A549 (cell line): ENCODE data around the gene RIMBP2. TPM values are rescaled to one million over a fixed set of nuclear protein-coding genes. Genes with fewer than 3 reads are reported as not detected.

Experiments
- ATAC-seq, 2 experiments: fragments of 200-7000 bp in 1 of 2; fragments of >200 bp in 1 of 2; cut with Nextera tagmentation in 1 of 2; cut with Tn5 transposase in 1 of 2; 3 replicates each; pipeline versions ENCODE4 v1.8.0 to v1.9.1; 2018 to 2020; ENCODE audit warnings: mild to moderate bottlenecking in 1 of 2, moderate library complexity in 1 of 2
- CTCF ChIA-PET: fragments of 300-600 bp; sonication (Branson Sonifier 250); formaldehyde crosslinking; extraction: SDS; loops from one replicate; lab custom pipeline; 2021; ENCODE audit warnings: antibody characterized with exemption, inconsistent platforms; lab: Yijun Ruan, JAX
- POLR2A ChIA-PET: fragments of 350-600 bp; formaldehyde crosslinking; extraction: SDS; loops from one replicate; lab custom pipeline; 2021; ENCODE audit warnings: antibody characterized with exemption, inconsistent platforms; lab: Yijun Ruan, JAX
- DNase-seq, 2 experiments: peaks; one replicate each; pipeline versions ENCODE4 v3.0.0 to v3.0.0-alpha.2; 2011 to 2016; ENCODE audit warnings: low read depth in 1 of 2, low spot score in 1 of 2
- FAIRE-seq: peaks from 2 replicates; lab custom pipeline; 2011; peaks lifted over from hg19 to GRCh38; lab: Jason Lieb, UNC
- H3K27ac ChIP-seq, 2 experiments: fragments of >200 bp; sonication (Bioruptor Twin); formaldehyde crosslinking; 3 replicates each; pipeline ENCODE4 v1.5.1; 2016 to 2017
- H3K4me1 ChIP-seq: fragments of >200 bp; sonication (Bioruptor Twin); formaldehyde crosslinking; 3 replicates; pipeline ENCODE4 v1.6.1; 2016
- H3K4me2 ChIP-seq: fragments of >200 bp; sonication (Bioruptor Twin); formaldehyde crosslinking; 3 replicates; pipeline ENCODE4 v1.6.1; 2016
- H3K4me3 ChIP-seq: fragments of >200 bp; sonication (Bioruptor Twin); formaldehyde crosslinking; 3 replicates; pipeline ENCODE4 v1.5.1; 2016
- H3K9me3 ChIP-seq: fragments of >200 bp; sonication (Bioruptor Twin); formaldehyde crosslinking; 3 replicates; pipeline ENCODE4 v1.6.1; 2016
- ATOH8 ChIP-seq: fragments of 250-450 bp; sonication (Bioruptor Pico); IDR thresholded peaks from 2 replicates; pipeline ENCODE4 v1.5.0; 2020; ENCODE audit warnings: low read depth, mild to moderate bottlenecking, moderate library complexity
- BHLHE40 ChIP-seq: IDR thresholded peaks from 2 replicates; pipeline ENCODE4 v1.6.1; 2012; ENCODE audit warnings: low read depth, low read length, inconsistent platforms
- CEBPB ChIP-seq, 2 experiments: fragments of >200 bp in 1 of 2; sonication (Bioruptor Twin) in 1 of 2; formaldehyde crosslinking in 1 of 2; IDR thresholded peaks; 2 replicates each; pipeline ENCODE4 v1.6.1; 2012 to 2016
- EHF ChIP-seq: fragments of 250-450 bp; sonication (Bioruptor Pico); IDR thresholded peaks from 2 replicates; pipeline ENCODE4 v1.5.0; 2020; ENCODE audit warnings: mild to moderate bottlenecking
- ELK1 ChIP-seq: fragments of 150-350 bp; IDR thresholded peaks from 2 replicates; pipeline ENCODE4 v1.6.1; 2014; ENCODE audit warnings: low read depth, mild to moderate bottlenecking, low read length
- FOSL2 ChIP-seq, 2 experiments: fragments of 450-650 bp in 1 of 2; fragments of >200 bp in 1 of 2; sonication (Bioruptor Twin) in 1 of 2; formaldehyde crosslinking; IDR thresholded peaks; 2 replicates each; pipeline versions ENCODE4 v1.5.0 to v1.6.1; 2016 to 2020; ENCODE audit warnings: mild to moderate bottlenecking in 1 of 2, moderate library complexity in 1 of 2
- HEYL ChIP-seq: fragments of 250-450 bp; sonication (Bioruptor Pico); IDR thresholded peaks from 2 replicates; pipeline ENCODE4 v1.8.0; 2021; ENCODE audit warnings: mild to moderate bottlenecking, moderate library complexity
- JUNB ChIP-seq: fragments of >200 bp; sonication (Bioruptor Twin); formaldehyde crosslinking; IDR thresholded peaks from 2 replicates; pipeline ENCODE4 v1.6.1; 2016
- KDM1A ChIP-seq: fragments of 200-600 bp; sonication (generic); IDR thresholded peaks from 2 replicates; pipeline ENCODE4 v1.6.1; 2016; ENCODE audit warnings: low read depth, mild to moderate bottlenecking
- KDM5A ChIP-seq: fragments of 200-600 bp; sonication (generic); IDR thresholded peaks from 2 replicates; pipeline ENCODE4 v1.6.1; 2016; ENCODE audit warnings: antibody characterized with exemption, mild to moderate bottlenecking
- MAX ChIP-seq: IDR thresholded peaks from 2 replicates; pipeline ENCODE4 v1.6.1; 2012
- NPAS2 ChIP-seq: fragments of 250-450 bp; sonication (Bioruptor Pico); IDR thresholded peaks from 2 replicates; pipeline ENCODE4 v1.8.0; 2022; ENCODE audit warnings: mild to moderate bottlenecking, moderate library complexity, borderline replicate concordance
- PHF8 ChIP-seq: fragments of 200-600 bp; sonication (generic); IDR thresholded peaks from 2 replicates; pipeline ENCODE4 v1.6.1; 2016; ENCODE audit warnings: low read depth, mild to moderate bottlenecking, antibody characterized with exemption, moderate library complexity, borderline replicate concordance
- POLR2AphosphoS2 ChIP-seq: conservative IDR thresholded peaks from 2 replicates; pipeline ENCODE4 v1.6.1; 2012; ENCODE audit warnings: low read length, improper control_type of control experiment, inconsistent platforms
- RAD21 ChIP-seq, 2 experiments: fragments of >200 bp in 1 of 2; sonication (Bioruptor Twin) in 1 of 2; formaldehyde crosslinking in 1 of 2; IDR thresholded peaks in 1 of 2; conservative IDR thresholded peaks in 1 of 2; 2 replicates in 1 of 2; 3 replicates in 1 of 2; pipeline ENCODE4 v1.6.1; 2012 to 2018; ENCODE audit warnings: inconsistent platforms in 1 of 2
- RARB ChIP-seq: fragments of 250-450 bp; sonication (Bioruptor Pico); IDR thresholded peaks from 2 replicates; pipeline ENCODE4 v1.8.0; 2021; ENCODE audit warnings: mild to moderate bottlenecking, moderate library complexity
- RCOR1 ChIP-seq: fragments of 150-350 bp; IDR thresholded peaks from 2 replicates; pipeline ENCODE4 v1.6.1; 2014; ENCODE audit warnings: antibody characterized with exemption, low read length, low read depth
- RFX5 ChIP-seq: fragments of 450-650 bp; IDR thresholded peaks from 2 replicates; pipeline ENCODE4 v1.7.1; 2014; ENCODE audit warnings: antibody characterized with exemption, mild to moderate bottlenecking, moderate library complexity
- RNF2 ChIP-seq: fragments of 200-600 bp; sonication (generic); IDR thresholded peaks from 2 replicates; pipeline ENCODE4 v1.6.1; 2016; ENCODE audit warnings: low read depth, mild to moderate bottlenecking, antibody characterized with exemption, moderate library complexity, borderline replicate concordance
- TFCP2L1 ChIP-seq: fragments of 250-450 bp; sonication (Bioruptor Pico); IDR thresholded peaks from 2 replicates; pipeline ENCODE4 v1.5.0; 2021; ENCODE audit warnings: mild to moderate bottlenecking
- TP53 ChIP-seq: fragments of 250-450 bp; sonication (Bioruptor Pico); IDR thresholded peaks from 2 replicates; pipeline ENCODE4 v1.5.0; 2021; ENCODE audit warnings: mild to moderate bottlenecking, moderate library complexity
- ZNF302 ChIP-seq: fragments of 250-450 bp; sonication (Bioruptor Pico); IDR thresholded peaks from 2 replicates; pipeline ENCODE4 v1.9.0; 2021; ENCODE audit warnings: inconsistent platforms, mild to moderate bottlenecking, moderate library complexity
- WGBS: methylation state at CpG from one replicate; pipeline ENCODE4 v1.1.6; 2017; ENCODE audit errors: missing lambda C conversion rate; 5-methylcytosine and 5-hydroxymethylcytosine counted together
- polyA plus RNA-seq, 4 experiments: library from polyadenylated mRNA; depleted of rRNA in 3 of 4; stranded (reverse); fragments of >200 nt; fragmentation: RNase III in 1 of 4; extraction: RNeasy Plus Mini Kit Qiagen cat#74134 plus additional on column Dnase treatment in 1 of 4; gene quantifications; 2 replicates in 3 of 4; 3 replicates in 1 of 4; pipeline ENCODE4 v1.2.3, GENCODE V29; 2011 to 2017

RIMBP2 gene
- polyA plus RNA-seq, 2 of the 4 experiments (the other 2 are of a cell fraction): not detected

GRCh38 chr12:130495156-130495555, 220.9 kb downstream of the RIMBP2 start (continued):
- TF ChIP-seq PHF8: no peak

- Histone ChIP-seq H3K9me3 (no peaks in the 10 kb centered on the region), H3K4me1 (no peaks in the 10 kb centered on the region), H3K27ac (no peak overlapping the region)
- no peak for FAIRE-seq
- DNase-seq: no peak
- 63% methylated on average over 8 of the region's 8 CpGs for WGBS
- ATAC-seq: no peak
- no peak for TF ChIP-seq NPAS2 (CRISPR knock-in tag)
- no peak for TF ChIP-seq EHF
- no peak for TF ChIP-seq ELK1
- TF ChIP-seq, all 56 proteins: peak for 0
- H3K4me3 ChIP-seq: no peak overlapping the region
- no peak overlapping the region for H3K4me2 ChIP-seq
- ChIA-PET CTCF (no interaction called here), POLR2A (no interaction called here)
Measured at GRCh38 chr12:130494736-130495135, 221.4 kb downstream of the RIMBP2 start.

- no peak for DNase-seq
- Histone ChIP-seq H3K4me3 (no peak overlapping the region), H3K4me2 (no peak overlapping the region), H3K9me3 (no peaks in the 10 kb centered on the region), H3K4me1 (no peaks in the 10 kb centered on the region), H3K27ac (no peak overlapping the region)
- TF ChIP-seq TP53 (no peak), HEYL (no peak), ATOH8 (CRISPR knock-in tag) (no peak), POLR2AphosphoS2 (no peak)
- ChIA-PET POLR2A (no interaction called here), CTCF (no interaction called here)
- 12% methylated on average over 12 of the region's 13 CpGs for WGBS
- no peak for FAIRE-seq
- ATAC-seq: no peak
Measured at GRCh38 chr12:130493951-130494350, 222.1 kb downstream of the RIMBP2 start.

- DNase-seq: no peak
- TF ChIP-seq MAX (no peak), FOSL2 (IDR thresholded peaks at IDR 0.05) (no peak), FOSL2 (CRISPR knock-in tag; IDR thresholded peaks at IDR 0.05) (no peak), CEBPB (IDR thresholded peaks at IDR 0.05) (no peak), RARB (CRISPR knock-in tag) (no peak), KDM1A (no peak), PHF8 (no peak), TFCP2L1 (CRISPR knock-in tag) (no peak), RNF2 (no peak), RAD21 (conservative IDR thresholded peaks at IDR 0.05 in 1 of 2, IDR thresholded peaks at IDR 0.05 in 1 of 2) (no peak), KDM5A (no peak), ZNF302 (CRISPR knock-in tag) (no peak), BHLHE40 (no peak), RCOR1 (no peak), RFX5 (no peak), JUNB (no peak)
- TF ChIP-seq, all 56 proteins: peak for 0
- ATAC-seq: no peak; a peak in 2 of 6 replicates
- no peak for FAIRE-seq
- Histone ChIP-seq H3K4me2 (no peak overlapping the region), H3K4me3 (no peak overlapping the region), H3K27ac (no peak overlapping the region), H3K9me3 (no peaks in the 10 kb centered on the region), H3K4me1 (no peaks in the 10 kb centered on the region)
- ChIA-PET CTCF (interaction anchor here (1.2 kb wide), 1 partner anchor 15 kb away, joined by 3 read pairs; no protein-coding TSS in a partner anchor), POLR2A (no interaction called here)
- 20% methylated on average over 32 of the region's 32 CpGs for WGBS
Measured at GRCh38 chr12:130491421-130492357, 224.4 kb downstream of the RIMBP2 start.
